Psoas muscle (tissue), 8 donors: ENCODE measurements around the gene PARVB. TPM values are rescaled to one million over a fixed set of nuclear protein-coding genes. Genes with fewer than 3 reads are reported as not detected.
A peak's percentile ranks its signal among the peaks of the same experiment; 100 is the strongest.

Experiments used
- ATAC-seq, 4 donors: fragments of 200-7000 bp; cut with Tn5 transposase; one replicate each; pipeline ENCODE4 v1.9.1; 2020; ENCODE audit warnings: moderate library complexity in 3 of 4, mild to moderate bottlenecking in 2 of 4
- DNase-seq, 2 donors: peaks; one replicate each; pipeline ENCODE4 v3.0.0-alpha.2; 2020
- H3K27ac ChIP-seq: fragments of 200-600 bp; one replicate; pipeline ENCODE4 v1.8.0; 2022
- H3K27me3 ChIP-seq, 3 donors: fragments of 200-600 bp in 1 of 3; one replicate each; pipeline versions ENCODE4 v1.6.1 to v1.8.0; 2013 to 2022; ENCODE audit warnings: low read length in 2 of 3, mild to moderate bottlenecking in 2 of 3, moderate library complexity in 1 of 3; ENCODE audit not compliant: insufficient read depth in 3 of 3
- H3K36me3 ChIP-seq, 2 donors: fragments of 200-600 bp in 1 of 2; one replicate each; pipeline versions ENCODE4 v1.6.1 to v1.8.0; 2013 to 2022; ENCODE audit warnings: low read depth in 1 of 2, mild to moderate bottlenecking in 1 of 2, moderate library complexity in 1 of 2; ENCODE audit not compliant: insufficient read depth in 1 of 2
- H3K4me1 ChIP-seq: fragments of 200-600 bp; one replicate; pipeline ENCODE4 v1.8.0; 2022
- H3K4me3 ChIP-seq: fragments of 200-600 bp; one replicate; pipeline ENCODE4 v1.8.0; 2022; ENCODE audit warnings: mild to moderate bottlenecking
- H3K9me3 ChIP-seq: fragments of 200-600 bp; one replicate; pipeline ENCODE4 v1.8.0; 2022
- WGBS, 3 donors: extraction: QIAGEN DNeasy Blood & Tissue Kit; methylation state at CpG; one replicate each; pipeline versions ENCODE4 v1.1.6 to v1.1.7; 2013; 5-methylcytosine and 5-hydroxymethylcytosine counted together
- intact Hi-C, 2 donors: fragments of 100-400 bp; cut with DNase I; formaldehyde crosslinking; loops; one replicate each; pipeline versions ENCODE4 v1.11.0 to v1.14.2; 2022
- polyA plus RNA-seq, 3 donors: library from polyadenylated mRNA; stranded (reverse); fragments of 200-250 nt; gene quantifications; one replicate each; pipeline ENCODE4 v1.2.3, GENCODE V29; 2013
- total RNA-seq, 4 donors: library from RNA; stranded (reverse); fragmentation: NEBNext Ultra II Directional in 2 of 4; extraction: Animal tissue kit (Norgen Biotek cat#: 25700) in 2 of 4; gene quantifications; one replicate each; pipeline versions ENCODE4 v1.2.1 to v1.2.4, GENCODE V29; 2021 to 2023
- TF ChIP-seq, protein P1 (sequence below): fragments of 200-600 bp; IDR thresholded peaks from one replicate; pipeline ENCODE4 v1.8.0; 2022; ENCODE audit warnings: antibody characterized with exemption
- donor health status: healthy with polysubstance abuse.
- donor health status: DM: no; HTN: no; CAD: no; lungs with moderate emphysema.
- donor health status: Bipolar disorder and iron deficiency.
- donor health status: healthy.
- donor health status: DM: yes; HTN: yes; CAD: no.
- donor health status: DM: no; HTN: no; CAD: no.
- donor health status: DM: no; HTN: no; CAD: no.
- donor health status: DM: yes; HTN: yes; CAD: no.

The PARVB gene
- total and polyA plus RNA-seq, 7 donors: 84.5 to 172 (median 103) TPM

DNA sequence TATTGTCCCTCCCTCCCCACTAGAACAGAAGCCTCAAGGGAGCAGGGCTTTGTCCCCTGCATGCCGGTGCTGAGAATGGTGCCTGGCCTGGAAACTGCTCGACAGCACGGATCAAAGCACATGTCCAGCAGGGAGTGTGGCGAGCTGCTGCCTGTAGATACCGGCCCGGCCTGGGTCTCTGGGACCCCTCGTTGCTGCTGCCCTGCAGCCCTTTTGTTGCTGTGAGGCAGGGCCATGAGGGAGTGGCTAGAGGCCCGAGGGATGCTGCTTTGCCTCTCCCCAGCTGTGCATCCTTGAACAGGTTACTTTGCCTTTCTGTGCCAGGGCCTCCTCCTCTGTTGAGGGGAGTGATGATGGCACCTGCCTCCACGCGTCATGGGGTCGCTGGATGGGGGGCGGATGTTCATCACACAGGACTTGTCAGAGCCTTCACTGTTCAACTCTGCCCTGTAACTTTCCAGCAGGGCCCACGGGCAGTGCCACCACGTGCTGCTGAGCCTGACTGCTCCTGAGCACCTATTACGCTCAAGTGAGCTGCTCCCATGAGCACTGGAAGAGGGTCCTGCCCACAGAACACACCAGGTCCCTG, 141.3 kb downstream of the PARVB start:
- Histone ChIP-seq H3K36me3 (peaks cover 0 to 80% of the 10 kb centered on the region in 2 donors), H3K27me3 (no peaks in the 10 kb centered on the region), H3K4me1 (no peaks in the 10 kb centered on the region), H3K27ac (no peak overlapping the region), H3K4me3 (no peak overlapping the region), H3K9me3 (no peaks in the 10 kb centered on the region)
- TF ChIP-seq, protein P1, sequence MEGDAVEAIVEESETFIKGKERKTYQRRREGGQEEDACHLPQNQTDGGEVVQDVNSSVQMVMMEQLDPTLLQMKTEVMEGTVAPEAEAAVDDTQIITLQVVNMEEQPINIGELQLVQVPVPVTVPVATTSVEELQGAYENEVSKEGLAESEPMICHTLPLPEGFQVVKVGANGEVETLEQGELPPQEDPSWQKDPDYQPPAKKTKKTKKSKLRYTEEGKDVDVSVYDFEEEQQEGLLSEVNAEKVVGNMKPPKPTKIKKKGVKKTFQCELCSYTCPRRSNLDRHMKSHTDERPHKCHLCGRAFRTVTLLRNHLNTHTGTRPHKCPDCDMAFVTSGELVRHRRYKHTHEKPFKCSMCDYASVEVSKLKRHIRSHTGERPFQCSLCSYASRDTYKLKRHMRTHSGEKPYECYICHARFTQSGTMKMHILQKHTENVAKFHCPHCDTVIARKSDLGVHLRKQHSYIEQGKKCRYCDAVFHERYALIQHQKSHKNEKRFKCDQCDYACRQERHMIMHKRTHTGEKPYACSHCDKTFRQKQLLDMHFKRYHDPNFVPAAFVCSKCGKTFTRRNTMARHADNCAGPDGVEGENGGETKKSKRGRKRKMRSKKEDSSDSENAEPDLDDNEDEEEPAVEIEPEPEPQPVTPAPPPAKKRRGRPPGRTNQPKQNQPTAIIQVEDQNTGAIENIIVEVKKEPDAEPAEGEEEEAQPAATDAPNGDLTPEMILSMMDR: no peak
- intact Hi-C loops: loop anchor here in 1 of 2 donors (5.0 kb wide), 1 partner anchor 48 kb away; no protein-coding TSS in a partner anchor
- ATAC-seq (no peak), DNase-seq (peak in 1 of 2 donors; percentile 32)
- 92 to 93% (median 92%) methylated on average over 15 of the region's 15 CpGs for WGBS, 3 donors

DNA sequence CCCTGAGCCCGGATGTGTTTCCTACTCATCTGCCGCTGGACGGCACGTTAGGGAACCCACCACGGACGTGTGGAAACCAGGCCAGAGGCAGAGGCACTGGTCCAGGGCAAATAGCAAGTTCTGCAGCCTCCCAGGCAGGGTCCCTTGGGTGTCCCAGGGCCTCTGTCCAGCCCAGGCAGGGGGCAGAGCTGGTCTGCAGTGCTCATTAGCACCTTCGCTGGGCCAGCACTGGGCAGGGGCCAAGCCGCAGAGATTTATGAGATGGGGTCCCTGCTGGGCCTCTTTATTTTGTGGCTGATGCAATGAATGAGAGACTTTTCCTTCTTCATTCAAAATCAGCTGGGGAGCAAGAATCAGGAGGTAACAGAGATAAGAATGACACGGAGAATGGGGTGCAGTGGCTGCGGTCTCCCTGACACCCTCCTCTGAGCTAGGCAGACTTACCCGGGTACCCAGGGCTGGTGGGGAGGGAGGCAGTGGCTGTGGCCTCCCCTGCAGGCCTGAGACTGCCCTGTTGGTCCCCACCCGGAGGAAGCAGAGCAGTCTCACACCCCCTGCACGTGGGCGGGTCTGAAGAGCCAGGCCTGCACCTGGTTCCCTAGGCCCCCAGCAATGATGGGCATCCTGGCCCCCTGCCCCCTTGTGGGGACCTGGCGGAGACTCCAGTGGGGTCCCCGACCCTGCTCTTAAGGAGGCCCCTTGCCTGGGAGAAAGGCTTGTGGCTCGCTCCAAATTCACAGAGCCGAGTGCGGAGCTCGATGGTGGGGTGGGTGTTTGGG, 142.6 kb downstream of the PARVB start:
- Histone ChIP-seq H3K27ac (no peak overlapping the region), H3K27me3 (no peaks in the 10 kb centered on the region), H3K4me1 (no peaks in the 10 kb centered on the region), H3K4me3 (no peak overlapping the region), H3K9me3 (no peaks in the 10 kb centered on the region), H3K36me3 (peaks cover 0 to 71% of the 10 kb centered on the region in 2 donors)
- peak in 1 of 2 donors; percentile 48 for DNase-seq
- intact Hi-C loops: loop anchor here in 1 of 2 donors (5.0 kb wide), 1 partner anchor 49 kb away; no protein-coding TSS in a partner anchor
- WGBS, 3 donors: 84 to 86% (median 85%) methylated on average over 20 of the region's 20 CpGs
- TF ChIP-seq, protein P1: no peak
- ATAC-seq: no peak

DNA sequence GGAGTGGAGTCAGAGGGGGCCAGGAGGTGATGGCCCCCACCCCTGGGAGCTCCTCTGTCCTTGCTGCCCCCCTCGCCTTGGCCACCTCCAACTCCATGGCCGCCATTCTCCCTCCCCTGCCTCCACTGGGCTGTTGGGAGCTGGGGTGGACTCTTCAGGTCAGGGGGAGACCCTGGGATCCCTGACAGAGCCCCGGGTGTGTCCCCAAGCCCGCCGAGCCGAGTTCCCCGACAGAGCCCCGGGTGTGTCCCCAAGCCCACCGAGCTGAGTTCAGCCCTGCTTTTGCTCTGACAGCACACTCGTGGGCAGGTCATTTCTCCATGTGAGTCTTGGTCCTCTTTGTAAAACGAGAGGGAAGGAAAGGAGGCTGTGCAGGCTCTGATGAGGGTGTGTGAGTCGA, 143.4 kb downstream of the PARVB start:
- TF ChIP-seq, protein P1: no peak
- Histone ChIP-seq H3K9me3 (no peaks in the 10 kb centered on the region), H3K4me3 (no peak overlapping the region), H3K4me1 (peaks cover 3% of the 10 kb centered on the region), H3K27me3 (no peaks in the 10 kb centered on the region), H3K36me3 (peaks cover 0 to 63% of the 10 kb centered on the region in 2 donors), H3K27ac (no peak overlapping the region)
- no peak for ATAC-seq
- intact Hi-C loops: loop anchor here in 1 of 2 donors (5.0 kb wide), 1 partner anchor 50 kb away; no protein-coding TSS in a partner anchor
- 74 to 82% (median 80%) methylated on average over 9 to 12 of the region's 12 CpGs for WGBS, 3 donors
- DNase-seq: peak in 1 of 2 donors; percentile 26

DNA sequence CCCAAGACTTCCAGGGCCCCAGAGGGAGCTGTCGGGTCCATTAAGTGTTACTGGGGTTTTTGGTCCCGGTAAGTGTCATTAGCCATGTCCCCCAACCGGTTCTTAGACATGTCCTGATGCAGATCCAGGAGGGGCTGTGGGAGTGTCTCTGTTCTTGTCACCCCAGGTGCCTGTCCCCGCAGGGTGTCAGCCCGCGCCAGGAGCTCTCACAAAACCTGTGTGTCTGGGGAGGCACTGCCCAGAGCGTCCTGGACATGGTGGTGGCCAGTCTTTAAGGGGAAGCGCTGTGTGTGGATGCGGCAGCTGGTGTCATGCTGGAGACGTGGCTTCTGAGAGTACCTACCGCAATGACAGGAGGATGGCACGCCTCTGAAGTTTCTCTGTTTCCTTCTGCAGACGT, 144.1 kb downstream of the PARVB start:
- no peak overlapping the region for H3K4me3 ChIP-seq
- H3K36me3 ChIP-seq: peaks cover 0 to 63% of the 10 kb centered on the region in 2 donors
- no peaks in the 10 kb centered on the region for H3K9me3 ChIP-seq
- H3K4me1 ChIP-seq: peaks cover 3% of the 10 kb centered on the region
- intact Hi-C loops: loop anchor here in 1 of 2 donors (5.0 kb wide), 1 partner anchor 51 kb away; no protein-coding TSS in a partner anchor
- DNase-seq (peak in 1 of 2 donors; percentile 31), ATAC-seq (no peak)
- no peaks in the 10 kb centered on the region for H3K27me3 ChIP-seq
- WGBS, 3 donors: 83 to 88% (median 86%) methylated on average over 13 of the region's 13 CpGs
- H3K27ac ChIP-seq: no peak overlapping the region
- TF ChIP-seq, protein P1: no peak
